Right lobe of liver (tissue), 4 donors: ENCODE measurements around the gene ARID3B.

ENCODE experiments used
- CTCF ChIP-seq, 4 donors: fragments of 200-600 bp in 3 of 4; fragments of 450-650 bp in 1 of 4; IDR thresholded peaks; one replicate each; pipeline versions ENCODE4 v1.5.1 to v1.8.0; 2016 to 2022; ENCODE audit warnings: antibody characterized with exemption in 4 of 4, mild to moderate bottlenecking in 2 of 4
- POLR2A ChIP-seq: fragments of 450-650 bp; IDR thresholded peaks from one replicate; pipeline ENCODE4 v1.6.1; 2017; ENCODE audit warnings: antibody characterized with exemption, mild to moderate bottlenecking
- donor health status: DM: no; HTN: no; CAD: no.
- donor health status: DM: no; HTN: no; CAD: no.
- donor health status: DM: no; HTN: yes; CAD: no.

- TF ChIP-seq POLR2A, result no peak
- TF ChIP-seq CTCF (IDR thresholded peaks at IDR 0.05), result no peak
Observed at GRCh38 chr15:74603789-74604705, 63.0 kb downstream of the ARID3B start.
